Erythroblast (primary cell): ENCODE data around the gene AOPEP.

Experiments
- DNase-seq, 2 experiments: peaks; one replicate each; lab custom pipeline; 2025; lab: John Stamatoyannopoulos, UW
- GATA1 ChIP-seq: IDR thresholded peaks from 2 replicates; pipeline ENCODE4 v1.6.1; 2011; ENCODE audit warnings: low read depth, mild to moderate bottlenecking, control low read depth, low read length, moderate library complexity
- POLR2A ChIP-seq: IDR thresholded peaks from 2 replicates; pipeline ENCODE4 v1.6.1; 2011; ENCODE audit warnings: mild to moderate bottlenecking, low read length

Gene AOPEP

GRCh38 chr9:94699715-94700373 is 26.7 kb upstream of the AOPEP start:
- no peak for TF ChIP-seq GATA1
- TF ChIP-seq POLR2A: no peak
- DNase-seq: no peak

- TF ChIP-seq GATA1 (no peak), POLR2A (no peak)
- DNase-seq: no peak
Measured at GRCh38 chr9:94700445-94700844, 26.1 kb upstream of the AOPEP start.

GRCh38 chr9:94703488-94704140 is 22.9 kb upstream of the AOPEP start:
- no peak for DNase-seq

GRCh38 chr9:94705162-94705702 is 21.3 kb upstream of the AOPEP start:
- DNase-seq: no peak
- TF ChIP-seq POLR2A: no peak
- no peak for TF ChIP-seq GATA1

More at GRCh38 chr9:94703488-94704140, 22.9 kb upstream of the AOPEP start:
- no peak for TF ChIP-seq POLR2A
- TF ChIP-seq GATA1: no peak

GRCh38 chr9:94706922-94707321 is 19.6 kb upstream of the AOPEP start:
- TF ChIP-seq POLR2A (no peak), GATA1 (no peak)
- no peak for DNase-seq

GRCh38 chr9:94713436-94714215 is 12.9 kb upstream of the AOPEP start:
- DNase-seq: no peak
- no peak for TF ChIP-seq POLR2A
- TF ChIP-seq GATA1: no peak

GRCh38 chr9:94714494-94714893 is 12.0 kb upstream of the AOPEP start:
- no peak for DNase-seq

GRCh38 chr9:94717761-94718160 is 8.7 kb upstream of the AOPEP start:
- no peak for TF ChIP-seq GATA1
- no peak for TF ChIP-seq POLR2A
- DNase-seq: no peak

More at GRCh38 chr9:94714494-94714893, 12.0 kb upstream of the AOPEP start:
- TF ChIP-seq GATA1 (no peak), POLR2A (no peak)

- TF ChIP-seq GATA1 (no peak), POLR2A (no peak)
- no peak for DNase-seq
Measured at GRCh38 chr9:94718936-94719335, 7.6 kb upstream of the AOPEP start.

- DNase-seq: no peak
- TF ChIP-seq GATA1 (no peak), POLR2A (no peak)
Measured at GRCh38 chr9:94719878-94720277, 6.6 kb upstream of the AOPEP start.

GRCh38 chr9:94720846-94721549 is 5.5 kb upstream of the AOPEP start:
- no peak for DNase-seq
- TF ChIP-seq GATA1 (no peak), POLR2A (no peak)

- DNase-seq: no peak
- TF ChIP-seq POLR2A: no peak
- no peak for TF ChIP-seq GATA1
Measured at GRCh38 chr9:94721754-94722153, 4.7 kb upstream of the AOPEP start.

GRCh38 chr9:94725293-94725692 is 1.2 kb upstream of the AOPEP start:
- no peak for TF ChIP-seq POLR2A
- TF ChIP-seq GATA1: no peak
- DNase-seq: no peak

GRCh38 chr9:94728719-94729118 is 2.2 kb downstream of the AOPEP start:
- no peak for DNase-seq
- TF ChIP-seq GATA1: no peak
- no peak for TF ChIP-seq POLR2A
